GM21619 (cell line): ENCODE results near the gene SAPCD2.

Experiments
- ATAC-seq: cut with Tn5 transposase; IDR thresholded peaks from one replicate; pipeline ENCODE4 v1.9.1; 2021; ENCODE audit not compliant: unreplicated experiment

The SAPCD2 gene

DNA sequence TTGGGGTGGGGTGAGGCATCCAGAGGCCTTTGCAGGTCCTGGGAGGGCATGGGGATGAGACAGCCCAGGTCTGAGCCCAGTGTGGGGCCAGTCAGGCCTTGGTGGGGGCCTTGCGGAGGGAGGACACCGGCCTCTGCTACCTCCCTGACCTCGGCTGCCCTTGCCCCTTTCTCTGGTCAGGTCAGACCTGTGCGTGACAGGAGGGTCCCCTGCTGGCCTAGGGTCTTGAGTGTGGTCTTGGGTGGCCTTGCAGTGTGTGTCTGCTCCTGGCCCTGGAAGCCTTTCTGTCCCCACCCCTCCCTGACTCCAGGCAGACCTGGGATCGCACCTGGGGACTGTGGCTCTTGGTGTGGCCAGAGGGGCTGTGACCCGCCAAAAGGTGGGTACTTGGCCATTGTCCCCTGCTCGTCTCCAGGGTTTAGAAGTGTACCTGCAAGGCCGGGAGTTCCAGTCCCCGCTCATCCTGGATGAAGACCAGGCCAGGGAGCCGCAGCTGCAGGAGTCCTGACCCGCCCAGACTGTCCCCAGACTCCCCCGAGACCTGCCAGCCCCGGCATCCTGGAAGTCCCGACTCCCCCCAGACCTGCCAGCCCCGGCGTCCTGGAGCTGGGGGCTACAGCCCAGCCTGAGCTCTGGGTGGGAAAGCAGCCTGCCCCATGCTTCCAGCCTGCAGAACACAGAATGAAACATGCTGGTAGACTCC is 12.0 kb upstream of the SAPCD2 start:
- no peak for ATAC-seq

DNA sequence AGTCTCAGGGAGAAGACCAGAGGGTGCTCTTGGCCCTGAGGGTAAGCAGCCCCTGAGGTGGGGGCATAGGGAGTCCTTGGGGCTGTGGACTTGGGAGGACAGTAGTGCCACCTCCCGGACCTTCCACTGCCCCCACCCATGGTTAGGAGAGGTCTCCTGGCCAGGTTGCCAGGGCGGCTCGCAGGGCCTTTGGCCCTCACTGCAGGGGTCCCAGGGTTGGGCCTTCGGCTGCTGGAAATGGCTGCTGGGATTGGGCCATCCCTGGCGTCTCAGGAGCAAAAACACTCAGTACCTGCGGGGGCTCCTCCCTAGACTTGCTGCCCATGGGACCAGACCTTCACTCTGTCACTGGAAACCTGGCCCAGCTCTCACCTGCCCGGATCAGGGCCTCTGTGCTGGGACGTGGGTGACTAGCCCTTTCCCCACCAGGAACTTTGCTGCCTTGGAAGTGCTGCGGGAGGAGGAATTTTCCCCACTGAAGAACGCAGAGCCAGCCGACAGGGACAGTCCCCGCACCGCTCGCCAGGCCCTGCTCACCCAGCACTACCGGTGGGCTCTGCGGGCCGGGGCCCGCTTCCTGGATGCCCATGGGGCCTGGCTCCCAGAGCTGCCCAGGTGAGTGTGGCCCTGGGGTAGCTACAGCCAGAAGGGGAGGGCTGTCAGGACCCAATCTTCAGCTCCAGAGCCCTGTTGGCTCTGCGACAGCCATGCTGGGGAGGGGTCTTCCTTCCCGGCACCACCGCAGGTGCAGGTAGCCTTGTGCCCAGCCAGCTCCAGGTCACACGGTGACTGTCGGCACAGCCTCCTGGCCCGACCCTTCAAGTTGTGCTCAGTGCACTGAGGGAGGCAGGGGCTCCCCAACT is 10.1 kb upstream of the SAPCD2 start:
- no peak for ATAC-seq

- no peak for ATAC-seq
These were observed 9.0 kb upstream of the SAPCD2 start for GRCh38 chr9:137079401-137079787.

DNA sequence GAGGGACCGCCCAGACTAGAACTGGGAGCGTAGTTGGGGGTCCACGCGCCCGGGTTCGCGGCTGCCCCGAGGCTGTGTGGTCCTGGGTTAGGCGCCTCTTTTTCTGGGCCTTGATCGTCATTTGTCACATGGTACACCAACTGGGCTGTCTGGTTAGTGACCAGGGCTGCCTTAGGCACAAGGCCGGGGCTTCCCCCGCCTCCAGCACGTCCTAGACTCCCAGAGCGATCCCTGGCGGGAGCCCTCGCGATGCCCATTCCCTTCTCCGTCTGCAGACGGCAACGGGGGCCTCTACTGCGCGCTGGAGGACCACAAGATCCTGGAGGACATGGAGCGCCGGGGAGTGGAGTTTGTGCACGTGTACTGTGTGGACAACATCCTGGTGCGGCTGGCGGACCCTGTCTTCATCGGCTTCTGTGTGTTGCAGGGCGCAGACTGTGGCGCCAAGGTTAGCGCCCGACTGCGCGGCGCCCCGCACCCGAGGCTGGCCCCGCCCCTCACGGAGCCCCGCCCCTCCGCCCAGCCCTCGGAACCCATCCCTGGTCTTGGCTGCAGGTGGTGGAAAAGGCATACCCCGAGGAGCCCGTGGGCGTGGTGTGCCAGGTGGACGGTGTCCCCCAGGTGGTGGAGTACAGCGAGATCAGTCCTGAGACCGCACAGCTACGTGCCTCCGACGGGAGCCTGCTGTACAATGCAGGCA is 8.5 kb upstream of the SAPCD2 start:
- no peak for ATAC-seq

- ATAC-seq, result peak; percentile 20
These were observed 7.7 kb upstream of the SAPCD2 start for GRCh38 chr9:137077758-137078693.

DNA sequence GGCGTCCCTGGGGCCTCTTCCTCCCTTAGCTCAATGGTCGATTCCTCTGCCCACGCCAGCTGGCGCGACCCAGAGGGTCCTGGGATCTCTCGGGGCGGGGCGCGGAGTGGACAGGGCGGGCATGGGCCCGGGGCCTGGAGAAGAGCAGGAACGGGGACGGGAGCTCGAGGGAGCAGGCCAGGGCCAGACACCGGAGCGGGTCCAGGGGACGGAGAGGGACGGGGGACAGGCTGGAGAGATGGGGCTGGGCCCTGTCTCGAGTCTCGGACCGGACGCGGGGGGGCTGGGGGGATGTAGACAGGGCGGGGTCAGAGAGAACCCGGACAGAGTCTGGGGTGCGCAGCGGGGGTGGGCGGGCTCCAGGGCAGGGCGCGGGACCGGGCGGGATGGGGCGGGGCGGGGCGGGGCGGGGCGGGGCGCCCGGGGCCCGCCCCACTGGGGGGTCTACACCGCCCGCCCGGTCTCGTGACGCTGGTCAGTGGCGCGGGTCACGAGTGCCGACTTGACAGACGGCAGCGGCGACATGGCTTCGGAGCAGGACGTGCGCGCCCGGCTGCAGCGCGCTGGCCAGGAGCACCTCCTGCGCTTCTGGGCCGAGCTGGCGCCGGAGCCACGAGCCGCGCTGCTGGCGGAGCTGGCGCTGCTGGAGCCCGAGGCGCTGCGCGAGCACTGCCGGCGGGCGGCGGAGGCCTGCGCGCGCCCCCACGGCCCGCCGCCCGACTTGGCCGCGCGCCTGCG is 6.8 kb upstream of the SAPCD2 start, which contains the start of gene UAP1L1:
TSS of gene UAP1L1 (plus strand) at position 508 of the 738 bp plus-strand sequence. CDS start at position 524, 16 bp downstream.
- ATAC-seq, result peak; percentile 41

- ATAC-seq, result peak; percentile 8
These were observed 6.3 kb upstream of the SAPCD2 start for GRCh38 chr9:137076636-137077009.

DNA sequence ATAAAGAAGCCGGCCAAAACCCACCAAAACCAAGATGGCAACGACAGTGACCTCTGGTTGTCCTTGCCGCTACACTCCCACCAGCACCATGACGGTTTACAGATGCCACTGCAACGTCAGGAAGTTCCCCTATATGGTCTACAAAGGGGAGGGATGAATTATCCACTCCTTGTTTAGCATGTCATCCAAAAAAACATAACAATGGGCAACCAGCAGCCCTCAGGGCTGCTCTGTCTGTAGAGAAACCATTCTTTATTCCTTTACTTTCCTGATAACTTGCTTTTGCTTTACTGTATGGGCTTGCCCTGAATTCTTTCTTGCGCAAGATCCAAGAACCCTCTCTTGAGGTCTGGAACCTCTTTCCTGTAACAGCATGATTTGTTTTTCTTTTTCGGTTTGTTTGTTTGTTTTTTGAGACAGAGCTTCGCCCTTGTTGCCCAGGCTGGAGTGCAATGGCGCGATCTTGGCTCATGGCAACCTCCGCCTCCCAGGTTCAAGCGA is 5.0 kb upstream of the SAPCD2 start:
- ATAC-seq, result no peak

GRCh38 chr9:137074657-137075274 is 4.4 kb upstream of the SAPCD2 start:
- ATAC-seq, result no peak

DNA sequence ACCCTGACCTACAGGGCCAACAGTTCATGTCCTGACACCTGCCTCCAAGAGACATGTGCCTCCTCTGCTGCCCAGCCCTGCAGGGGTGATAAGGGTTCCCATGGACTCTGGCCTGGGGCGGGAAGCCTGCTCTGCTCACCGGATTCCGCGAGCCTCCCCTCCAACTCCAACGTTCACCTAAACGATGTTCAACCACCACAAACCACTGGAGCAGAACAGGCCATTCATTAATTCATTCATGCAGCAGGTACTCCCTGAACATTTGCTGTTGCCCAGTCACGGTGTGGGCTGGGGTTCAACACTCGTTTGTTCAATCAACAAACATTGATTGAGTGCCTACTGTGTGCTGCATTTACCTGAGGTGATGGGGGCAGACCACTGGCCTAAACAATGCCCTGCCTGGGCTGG is 3.6 kb upstream of the SAPCD2 start:
- ATAC-seq, result no peak

- no peak for ATAC-seq
These were observed 925 bp upstream of the SAPCD2 start for GRCh38 chr9:137071282-137071681.

GRCh38 chr9:137070906-137071275 is 534 bp upstream of the SAPCD2 start:
- ATAC-seq, result peak; percentile 10

DNA sequence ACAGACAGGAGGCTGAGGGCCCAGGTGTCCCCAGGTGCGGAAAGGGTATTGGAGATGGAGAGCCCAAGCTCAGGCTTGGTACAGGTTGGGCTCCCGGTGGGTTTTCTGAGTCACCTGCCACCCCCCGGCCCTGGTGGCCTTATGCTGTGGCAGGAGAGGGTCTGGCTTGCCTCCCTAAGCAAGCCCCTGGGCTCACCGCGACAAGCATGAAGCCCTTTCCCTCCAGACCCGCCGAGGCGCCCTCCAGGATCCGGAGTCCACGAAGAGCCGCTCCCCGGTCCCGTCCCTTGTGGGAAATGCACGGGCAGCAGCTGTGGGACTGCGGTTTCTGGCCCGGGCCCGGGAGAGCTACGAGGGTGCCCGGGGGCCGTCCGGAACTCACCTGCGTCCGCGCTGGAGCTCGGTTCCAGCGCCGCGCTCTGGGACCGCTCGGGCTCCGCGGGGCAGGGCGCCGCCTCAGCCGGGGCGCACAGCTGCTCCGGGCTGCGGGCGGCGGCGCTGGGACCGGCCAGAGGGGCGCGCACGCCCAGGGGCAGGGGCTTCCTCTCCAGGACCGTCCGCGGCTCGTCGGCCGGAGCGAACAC is 757 bp downstream of the SAPCD2 start:
- peak; percentile 13 for ATAC-seq

DNA sequence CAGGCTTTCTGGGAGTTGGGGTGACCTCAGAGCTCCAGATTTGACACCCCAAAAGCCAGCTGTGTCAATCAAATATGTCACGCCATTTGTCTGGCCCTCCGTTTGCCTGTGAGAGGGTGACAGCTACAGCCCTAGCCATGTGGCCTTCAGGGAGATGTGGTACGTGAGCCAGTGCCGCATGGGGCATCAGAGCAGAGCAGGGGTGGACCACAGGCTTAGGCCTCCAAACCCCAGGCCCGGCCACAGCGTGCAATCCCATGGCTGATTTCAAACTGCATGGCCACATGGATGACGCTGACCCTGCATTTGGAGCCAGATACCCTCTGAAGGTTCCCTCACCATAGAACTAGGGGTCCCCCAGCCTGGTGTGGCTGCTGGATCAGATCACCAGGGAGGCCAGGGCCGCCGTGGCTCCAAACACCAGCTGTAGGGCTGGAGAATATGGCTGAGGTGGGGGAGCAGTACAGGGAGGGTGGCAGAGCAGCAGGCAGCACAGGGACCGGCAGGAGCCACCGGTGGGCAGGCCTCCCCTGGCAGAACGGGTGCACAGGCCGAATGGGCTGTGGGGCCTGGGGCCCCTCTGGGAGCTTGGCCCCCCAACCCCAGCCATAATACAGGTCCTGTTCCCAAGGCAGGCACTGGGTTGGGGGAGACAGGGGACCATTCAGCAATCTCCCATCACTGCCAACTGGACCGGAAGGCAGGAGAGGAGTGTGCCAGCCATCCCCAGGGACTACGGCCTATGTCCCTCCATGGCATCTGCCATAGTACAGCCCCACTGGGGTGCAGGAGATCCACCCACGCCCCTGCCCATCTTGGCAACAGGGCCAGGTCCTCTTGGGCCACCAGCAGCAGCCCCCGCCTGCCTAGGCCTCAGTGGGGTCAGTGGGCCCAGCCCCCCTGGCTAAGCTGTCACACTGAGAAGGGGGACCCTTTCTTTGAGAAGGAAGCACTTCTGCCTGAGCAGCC is 1.5 kb downstream of the SAPCD2 start:
- no peak for ATAC-seq

DNA sequence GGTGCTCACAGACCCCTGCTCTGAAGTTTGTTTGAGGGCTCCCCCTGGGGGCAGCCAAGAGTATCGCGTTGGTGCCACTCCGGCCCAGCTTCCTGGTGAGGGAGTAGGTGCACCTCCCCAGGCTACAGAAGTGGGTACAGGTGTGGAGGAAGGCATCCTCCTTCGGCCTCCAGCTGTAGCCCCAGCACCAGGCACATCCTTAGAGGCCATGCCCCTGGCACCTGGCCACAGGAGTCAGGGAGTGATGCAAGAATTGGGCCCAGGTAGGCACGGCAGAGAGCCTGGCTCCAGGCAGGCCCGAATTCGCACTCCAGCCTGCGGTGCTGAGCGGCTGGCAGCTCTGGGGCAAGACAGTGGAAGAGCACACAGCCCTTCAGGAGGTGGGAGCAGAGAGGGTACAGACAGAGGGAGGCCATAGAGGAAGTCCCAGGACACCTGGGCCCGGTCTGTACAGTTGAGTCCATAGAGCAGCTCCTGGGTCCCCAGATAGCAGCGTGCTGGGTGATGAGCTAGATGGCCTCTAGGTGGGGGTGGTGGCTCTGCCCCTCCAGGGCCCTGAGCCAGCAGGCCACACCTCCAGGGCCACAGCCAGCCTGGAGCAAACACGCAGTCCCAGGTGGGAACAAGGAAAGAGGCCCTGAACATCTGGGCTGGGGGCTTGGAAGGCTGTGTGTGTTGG is 2.4 kb downstream of the SAPCD2 start:
- no peak for ATAC-seq

GRCh38 chr9:137066096-137066861 is 4.1 kb downstream of the SAPCD2 start:
- ATAC-seq, result no peak
